ENCODE results near the gene PKDREJ.

The PKDREJ gene

DNA sequence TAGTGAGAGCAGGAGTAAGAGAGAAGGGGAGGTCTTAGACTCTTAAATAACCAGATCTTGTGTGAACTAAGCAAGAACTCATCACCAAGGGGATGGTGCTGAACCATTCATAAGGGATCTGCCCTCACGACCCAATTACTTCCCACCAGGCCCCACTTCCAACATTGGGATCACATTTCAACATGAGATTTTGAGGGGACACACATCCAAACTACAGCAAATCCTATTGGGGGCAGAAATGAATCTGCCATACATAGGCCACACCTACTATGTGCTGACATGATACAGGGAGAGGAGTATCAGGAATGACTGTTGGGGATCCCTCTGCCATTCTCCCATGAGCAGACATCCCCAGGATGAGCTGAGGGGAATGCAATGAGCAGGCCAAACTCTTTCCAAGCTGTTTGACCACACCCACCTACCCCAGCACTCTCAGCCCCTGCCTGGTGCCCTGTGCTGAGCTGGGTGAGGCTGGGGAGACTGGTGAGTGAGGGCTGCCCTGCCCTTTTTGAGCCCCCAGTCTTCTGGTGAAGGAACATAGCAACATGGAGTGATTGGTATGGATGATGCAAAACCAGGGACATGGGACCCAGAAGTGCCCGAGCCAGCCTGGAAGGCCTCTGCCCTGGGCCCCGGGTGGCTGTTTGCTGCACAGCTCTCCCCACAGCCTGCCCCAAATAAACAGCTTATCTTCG, 32.3 kb upstream of the PKDREJ start:
- TF ChIP-seq, protein P1, sequence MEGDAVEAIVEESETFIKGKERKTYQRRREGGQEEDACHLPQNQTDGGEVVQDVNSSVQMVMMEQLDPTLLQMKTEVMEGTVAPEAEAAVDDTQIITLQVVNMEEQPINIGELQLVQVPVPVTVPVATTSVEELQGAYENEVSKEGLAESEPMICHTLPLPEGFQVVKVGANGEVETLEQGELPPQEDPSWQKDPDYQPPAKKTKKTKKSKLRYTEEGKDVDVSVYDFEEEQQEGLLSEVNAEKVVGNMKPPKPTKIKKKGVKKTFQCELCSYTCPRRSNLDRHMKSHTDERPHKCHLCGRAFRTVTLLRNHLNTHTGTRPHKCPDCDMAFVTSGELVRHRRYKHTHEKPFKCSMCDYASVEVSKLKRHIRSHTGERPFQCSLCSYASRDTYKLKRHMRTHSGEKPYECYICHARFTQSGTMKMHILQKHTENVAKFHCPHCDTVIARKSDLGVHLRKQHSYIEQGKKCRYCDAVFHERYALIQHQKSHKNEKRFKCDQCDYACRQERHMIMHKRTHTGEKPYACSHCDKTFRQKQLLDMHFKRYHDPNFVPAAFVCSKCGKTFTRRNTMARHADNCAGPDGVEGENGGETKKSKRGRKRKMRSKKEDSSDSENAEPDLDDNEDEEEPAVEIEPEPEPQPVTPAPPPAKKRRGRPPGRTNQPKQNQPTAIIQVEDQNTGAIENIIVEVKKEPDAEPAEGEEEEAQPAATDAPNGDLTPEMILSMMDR (IDR thresholded peaks at IDR 0.05; ENCODE audit: low read length), result no peak
- Histone ChIP-seq H3F3A (ENCODE audit: insufficient read depth, low read length) (no peaks in the 10 kb centered on the region), H3K27ac (ENCODE audit: low read depth, low read length, poor library complexity, severe bottlenecking) (peak overlapping the region; percentile 72), H4K20me1 (ENCODE audit: insufficient read depth, low read length) (no peaks in the 10 kb centered on the region), H3K9me2 (ENCODE audit: low read depth, low read length) (no peaks in the 10 kb centered on the region), H3K9me3 (ENCODE audit: low read length) (no peaks in the 10 kb centered on the region), H3K4me3 (ENCODE audit: low read depth, low read length, poor library complexity, severe bottlenecking) (peak overlapping the region; percentile 87), H3K27me3 (ENCODE audit: insufficient read depth, low read length) (no peaks in the 10 kb centered on the region), H3K4me2 (ENCODE audit: low read length) (peak overlapping the region; percentile 85), H3K36me3 (ENCODE audit: insufficient read depth, low read length) (peaks cover 22% of the 10 kb centered on the region), H2AFZ (ENCODE audit: low read length) (no peak overlapping the region), H3K4me1 (ENCODE audit: insufficient read depth, low read length, severe bottlenecking) (peaks cover 45% of the 10 kb centered on the region), H3K9ac (ENCODE audit: low read length) (peak overlapping the region; percentile 79), H3K79me2 (ENCODE audit: insufficient read depth, low read length) (peaks cover 8% of the 10 kb centered on the region)

GRCh38 chr22:46294784-46295183, 31.6 kb upstream of the PKDREJ start:
- H4K20me1 ChIP-seq (ENCODE audit: insufficient read depth, low read length), result no peaks in the 10 kb centered on the region
- H3K4me1 ChIP-seq (ENCODE audit: insufficient read depth, low read length, severe bottlenecking), result peaks cover 45% of the 10 kb centered on the region
- peaks cover 17% of the 10 kb centered on the region for H3K36me3 ChIP-seq (ENCODE audit: insufficient read depth, low read length)
- peak overlapping the region; percentile 72 for H3K27ac ChIP-seq (ENCODE audit: low read depth, low read length, poor library complexity, severe bottlenecking)
- H3K9ac ChIP-seq (ENCODE audit: low read length), result no peak overlapping the region
- H3K27me3 ChIP-seq (ENCODE audit: insufficient read depth, low read length), result no peaks in the 10 kb centered on the region
- H2AFZ ChIP-seq (ENCODE audit: low read length), result no peak overlapping the region
- no peak overlapping the region for H3K4me2 ChIP-seq (ENCODE audit: low read length)
- no peaks in the 10 kb centered on the region for H3F3A ChIP-seq (ENCODE audit: insufficient read depth, low read length)
- H3K4me3 ChIP-seq (ENCODE audit: low read depth, low read length, poor library complexity, severe bottlenecking), result no peak overlapping the region
- TF ChIP-seq, protein P1 (IDR thresholded peaks at IDR 0.05; ENCODE audit: low read length), result no peak
- no peak for TF ChIP-seq EZH2 (IDR thresholded peaks at IDR 0.05; ENCODE audit: borderline replicate concordance, low read length)
- no peaks in the 10 kb centered on the region for H3K9me3 ChIP-seq (ENCODE audit: low read length)
- peaks cover 8% of the 10 kb centered on the region for H3K79me2 ChIP-seq (ENCODE audit: insufficient read depth, low read length)
- H3K9me2 ChIP-seq (ENCODE audit: low read depth, low read length), result no peaks in the 10 kb centered on the region

- Histone ChIP-seq H3K36me3 (ENCODE audit: insufficient read depth, low read length) (peaks cover 8% of the 10 kb centered on the region), H3K9me2 (ENCODE audit: low read depth, low read length) (no peaks in the 10 kb centered on the region), H3K79me2 (ENCODE audit: insufficient read depth, low read length) (peaks cover 8% of the 10 kb centered on the region), H2AFZ (ENCODE audit: low read length) (no peak overlapping the region), H3K4me2 (ENCODE audit: low read length) (peak overlapping the region; percentile 18; the same call in 1 of the 2 replicates), H3F3A (ENCODE audit: insufficient read depth, low read length) (no peaks in the 10 kb centered on the region), H3K4me3 (ENCODE audit: low read depth, low read length, poor library complexity, severe bottlenecking) (no peak overlapping the region), H4K20me1 (ENCODE audit: insufficient read depth, low read length) (no peaks in the 10 kb centered on the region), H3K4me1 (ENCODE audit: insufficient read depth, low read length, severe bottlenecking) (peaks cover 40% of the 10 kb centered on the region), H3K9ac (ENCODE audit: low read length) (no peak overlapping the region; the same call in 1 of the 2 replicates), H3K27me3 (ENCODE audit: insufficient read depth, low read length) (no peaks in the 10 kb centered on the region), H3K27ac (ENCODE audit: low read depth, low read length, poor library complexity, severe bottlenecking) (peak overlapping the region; percentile 12), H3K9me3 (ENCODE audit: low read length) (no peaks in the 10 kb centered on the region)
- no peak for TF ChIP-seq EZH2 (IDR thresholded peaks at IDR 0.05; ENCODE audit: borderline replicate concordance, low read length)
- TF ChIP-seq, protein P1 (IDR thresholded peaks at IDR 0.05; ENCODE audit: low read length), result peak; percentile 6; the same call in 1 of the 2 replicates
Measured at GRCh38 chr22:46293577-46294260, 30.6 kb upstream of the PKDREJ start.

Data from OCI-LY1 (cell line).